T-helper 1 cell treated with Interleukin-12 subunit alpha and Interleukin-12 subunit beta and Interleukin-4 antibody, amounts not matched to agents 30 ng/mL and 1 ng/mL, for 36 hours (primary cell): ENCODE results near the gene CNOT3. TPM values are rescaled to one million over a fixed set of nuclear protein-coding genes. Genes with fewer than 3 reads are reported as not detected.

Experiments
- intact Hi-C: fragments of 100-400 bp; cut with micrococcal nuclease; formaldehyde crosslinking; loops from one replicate; pipeline ENCODE4 v1.15.1; 2024
- total RNA-seq: library from RNA; stranded (reverse); gene quantifications from 2 replicates; pipeline ENCODE4 v1.2.3, GENCODE V29; 2022

Gene CNOT3
- total RNA-seq, 1 donor from 2014 or later: 64.8 TPM

- intact Hi-C loops: loop anchor here (1.0 to 10.0 kb wide), 14 partner anchors 13 to 1490 kb away; partner anchors contain the start of genes CNOT3, LENG1, NDUFA3 and RPS9
These were observed 22.2 kb upstream of the CNOT3 start, which contains the start of the genes PRPF31 and TFPT for GRCh38 chr19:54115109-54116063. TSS of gene PRPF31 (plus strand) at chr19:54115754. CDS start at chr19:54118279, 2,525 bp downstream. TSS of gene TFPT (minus strand) at chr19:54115657. CDS start at chr19:54115269, 388 bp downstream.

- intact Hi-C loops: no loop called here
These were observed 16.3 kb upstream of the CNOT3 start for GRCh38 chr19:54121259-54121658.

GRCh38 chr19:54123682-54124081, 13.9 kb upstream of the CNOT3 start:
- intact Hi-C loops: no loop called here

GRCh38 chr19:54124393-54124792, 13.2 kb upstream of the CNOT3 start:
- intact Hi-C loops: no loop called here

GRCh38 chr19:54125713-54126112, 11.8 kb upstream of the CNOT3 start:
- intact Hi-C loops: no loop called here

- intact Hi-C loops: no loop called here
These were observed 9.7 kb upstream of the CNOT3 start for GRCh38 chr19:54127688-54128440.

- intact Hi-C loops: no loop called here
These were observed 9.2 kb upstream of the CNOT3 start for GRCh38 chr19:54128441-54128725.

- intact Hi-C loops: no loop called here
These were observed 8.6 kb upstream of the CNOT3 start for GRCh38 chr19:54128796-54129616.

GRCh38 chr19:54129617-54129996, 8.0 kb upstream of the CNOT3 start:
- intact Hi-C loops: no loop called here

GRCh38 chr19:54133312-54133956, 4.1 kb upstream of the CNOT3 start:
- intact Hi-C loops: loop anchor here (10.0 kb wide), 1 partner anchor 1121 kb away; the partner anchor contains the start of gene PPP6R1

GRCh38 chr19:54133957-54134590, 3.5 kb upstream of the CNOT3 start:
- intact Hi-C loops: loop anchor here (1.0 to 10.0 kb wide), 2 partner anchors 36 to 1121 kb away; partner anchors contain the start of gene PPP6R1

GRCh38 chr19:54136086-54136863, 1.3 kb upstream of the CNOT3 start:
- intact Hi-C loops: loop anchor here (5.0 to 10.0 kb wide), 2 partner anchors 981 to 1119 kb away; partner anchors contain the start of genes PPP1R12C and PPP6R1

- intact Hi-C loops: loop anchor here (1.0 to 10.0 kb wide), 15 partner anchors 22 to 1984 kb away; partner anchors contain the start of genes FIZ1, KMT5C, LENG1 and MYADM
These were observed 481 bp upstream of the CNOT3 start for GRCh38 chr19:54136864-54137698.

GRCh38 chr19:54138489-54139256, 1.1 kb downstream of the CNOT3 start:
- intact Hi-C loops: loop anchor here (5.0 to 10.0 kb wide), 2 partner anchors 979 to 1116 kb away; partner anchors contain the start of genes PPP1R12C and PPP6R1

GRCh38 chr19:54141356-54141755, 3.8 kb downstream of the CNOT3 start:
- intact Hi-C loops: no loop called here

- intact Hi-C loops: no loop called here
These were observed 4.7 kb downstream of the CNOT3 start for GRCh38 chr19:54142166-54142780.
